ENCODE data around the gene CYB5A.

Gene CYB5A

DNA sequence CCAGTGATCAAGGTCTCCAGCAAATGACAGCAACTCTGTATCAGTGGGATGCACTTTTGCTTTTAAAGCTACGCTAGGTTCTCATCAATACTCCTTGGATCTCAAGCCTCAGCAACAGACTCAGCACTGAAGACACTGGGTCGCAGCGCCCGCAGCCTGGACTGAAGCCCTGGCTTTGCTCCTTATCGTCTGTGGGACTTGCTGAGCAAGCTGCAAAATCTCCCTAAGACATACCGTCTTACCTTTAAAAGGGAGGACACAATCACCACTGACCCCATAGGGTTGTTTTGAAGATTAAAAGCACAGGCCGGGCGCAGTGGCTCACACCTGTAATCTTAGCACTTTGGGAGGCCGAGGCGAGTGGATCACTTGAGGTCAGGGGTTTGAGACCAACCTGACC lies 8.1 kb downstream of the CYB5A start:
- TF ChIP-seq FOXM1 (IDR thresholded peaks at IDR 0.05; ENCODE audit: borderline replicate concordance, low read depth) = no peak

DNA sequence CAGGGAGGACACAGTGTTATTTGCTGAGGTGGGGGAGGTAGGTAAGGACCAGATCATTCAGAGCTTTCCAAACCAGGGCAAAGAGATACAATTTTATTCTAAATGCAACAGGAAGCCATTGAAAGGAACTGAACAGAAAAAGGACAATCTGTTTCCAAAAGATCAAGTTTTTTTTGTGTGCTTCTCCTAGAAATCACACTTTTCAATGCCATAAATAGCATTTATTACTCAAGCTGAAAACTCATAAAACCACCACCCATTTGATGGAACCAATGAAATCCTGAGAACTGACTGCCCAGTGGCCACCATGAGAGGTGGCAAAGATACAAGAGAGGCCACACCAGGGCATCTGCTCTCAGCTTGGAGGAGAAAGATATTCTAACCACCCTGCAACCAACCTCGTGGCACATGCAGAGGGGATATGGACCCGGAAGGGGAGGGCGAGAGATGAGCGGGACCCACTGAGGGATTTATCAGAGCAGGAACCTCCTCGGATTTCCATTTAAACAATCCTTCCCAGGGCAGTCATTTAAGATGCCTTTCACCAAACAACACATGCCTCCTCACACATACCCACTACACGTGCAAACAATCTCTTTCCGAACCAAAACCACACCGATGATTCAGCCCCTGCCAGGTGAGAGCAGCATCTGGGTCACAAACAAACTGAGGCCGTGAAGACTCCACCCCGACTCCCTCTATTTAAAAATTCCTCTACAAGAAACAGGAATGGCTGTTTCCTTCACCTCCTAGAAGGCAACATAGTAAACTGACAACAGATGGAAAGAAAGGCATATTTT lies 8.8 kb downstream of the CYB5A start:
- TF ChIP-seq, protein P1, sequence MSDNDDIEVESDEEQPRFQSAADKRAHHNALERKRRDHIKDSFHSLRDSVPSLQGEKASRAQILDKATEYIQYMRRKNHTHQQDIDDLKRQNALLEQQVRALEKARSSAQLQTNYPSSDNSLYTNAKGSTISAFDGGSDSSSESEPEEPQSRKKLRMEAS (IDR thresholded peaks at IDR 0.05) = no peak
- 0 out of 2 replicates have a peak, but pooled peaks have one; percentile 9 for TF ChIP-seq TCF12 (IDR thresholded peaks at IDR 0.05; ENCODE audit: low read depth)

DNA sequence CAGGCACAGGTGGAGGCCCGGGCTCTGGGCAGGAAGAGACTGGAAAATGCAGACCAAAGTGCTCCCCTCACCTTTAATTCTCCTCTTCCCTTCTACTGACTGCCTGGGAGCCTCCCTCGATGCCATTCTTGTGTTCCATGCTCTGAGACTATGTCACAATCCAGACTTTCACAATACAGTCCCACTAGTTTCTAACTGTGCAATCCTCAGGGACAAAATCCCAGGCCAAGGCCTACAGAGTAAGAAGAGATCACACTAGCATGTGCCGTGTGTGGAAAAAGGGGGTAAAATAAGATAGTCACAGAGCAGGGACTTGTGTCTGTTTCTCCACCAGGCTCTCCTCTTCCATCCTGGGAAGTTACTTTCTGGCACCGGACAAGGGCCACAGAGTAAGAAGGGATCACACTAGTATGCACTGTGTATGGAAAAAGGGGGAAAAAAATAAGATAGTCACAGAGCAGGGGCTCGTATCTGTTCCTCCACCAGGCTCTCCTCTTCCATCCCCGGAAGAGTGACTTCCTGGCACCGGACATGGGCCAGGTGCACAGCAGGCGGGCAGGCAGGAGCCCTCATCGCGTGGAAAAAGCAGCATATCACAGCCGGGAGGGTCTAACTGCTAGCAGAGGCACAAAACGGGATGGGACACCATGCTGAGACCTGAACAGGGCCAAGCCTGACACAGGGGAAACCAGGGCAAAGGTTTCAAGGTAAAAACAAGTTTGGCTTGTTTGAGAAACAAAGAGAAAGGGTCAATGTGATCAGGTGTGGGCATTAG lies 9.6 kb downstream of the CYB5A start:
- TF ChIP-seq YY1 (IDR thresholded peaks at IDR 0.05; ENCODE audit: low read depth) = no peak
- no peak for TF ChIP-seq FOXM1 (IDR thresholded peaks at IDR 0.05; ENCODE audit: borderline replicate concordance, low read depth)
- peak; percentile 52; the same call in 1 of the 2 replicates for TF ChIP-seq NFIC (IDR thresholded peaks at IDR 0.05)
- TF ChIP-seq EGR1 (IDR thresholded peaks at IDR 0.05) = no peak
- no peak; the same call in 1 of the 2 replicates for TF ChIP-seq TAF1 (IDR thresholded peaks at IDR 0.05; ENCODE audit: low read depth)
- TF ChIP-seq ZBTB7A (IDR thresholded peaks at IDR 0.05; ENCODE audit: low read depth) = no peak
- peak; percentile 43; the same call in 1 of the 2 replicates for TF ChIP-seq TCF12 (IDR thresholded peaks at IDR 0.05; ENCODE audit: low read depth)
- TF ChIP-seq, protein P2, sequence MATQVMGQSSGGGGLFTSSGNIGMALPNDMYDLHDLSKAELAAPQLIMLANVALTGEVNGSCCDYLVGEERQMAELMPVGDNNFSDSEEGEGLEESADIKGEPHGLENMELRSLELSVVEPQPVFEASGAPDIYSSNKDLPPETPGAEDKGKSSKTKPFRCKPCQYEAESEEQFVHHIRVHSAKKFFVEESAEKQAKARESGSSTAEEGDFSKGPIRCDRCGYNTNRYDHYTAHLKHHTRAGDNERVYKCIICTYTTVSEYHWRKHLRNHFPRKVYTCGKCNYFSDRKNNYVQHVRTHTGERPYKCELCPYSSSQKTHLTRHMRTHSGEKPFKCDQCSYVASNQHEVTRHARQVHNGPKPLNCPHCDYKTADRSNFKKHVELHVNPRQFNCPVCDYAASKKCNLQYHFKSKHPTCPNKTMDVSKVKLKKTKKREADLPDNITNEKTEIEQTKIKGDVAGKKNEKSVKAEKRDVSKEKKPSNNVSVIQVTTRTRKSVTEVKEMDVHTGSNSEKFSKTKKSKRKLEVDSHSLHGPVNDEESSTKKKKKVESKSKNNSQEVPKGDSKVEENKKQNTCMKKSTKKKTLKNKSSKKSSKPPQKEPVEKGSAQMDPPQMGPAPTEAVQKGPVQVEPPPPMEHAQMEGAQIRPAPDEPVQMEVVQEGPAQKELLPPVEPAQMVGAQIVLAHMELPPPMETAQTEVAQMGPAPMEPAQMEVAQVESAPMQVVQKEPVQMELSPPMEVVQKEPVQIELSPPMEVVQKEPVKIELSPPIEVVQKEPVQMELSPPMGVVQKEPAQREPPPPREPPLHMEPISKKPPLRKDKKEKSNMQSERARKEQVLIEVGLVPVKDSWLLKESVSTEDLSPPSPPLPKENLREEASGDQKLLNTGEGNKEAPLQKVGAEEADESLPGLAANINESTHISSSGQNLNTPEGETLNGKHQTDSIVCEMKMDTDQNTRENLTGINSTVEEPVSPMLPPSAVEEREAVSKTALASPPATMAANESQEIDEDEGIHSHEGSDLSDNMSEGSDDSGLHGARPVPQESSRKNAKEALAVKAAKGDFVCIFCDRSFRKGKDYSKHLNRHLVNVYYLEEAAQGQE (IDR thresholded peaks at IDR 0.05; ENCODE audit: low read depth) = no peak
- no peak for TF ChIP-seq TEAD4 (IDR thresholded peaks at IDR 0.05)
- TF ChIP-seq, protein P3, sequence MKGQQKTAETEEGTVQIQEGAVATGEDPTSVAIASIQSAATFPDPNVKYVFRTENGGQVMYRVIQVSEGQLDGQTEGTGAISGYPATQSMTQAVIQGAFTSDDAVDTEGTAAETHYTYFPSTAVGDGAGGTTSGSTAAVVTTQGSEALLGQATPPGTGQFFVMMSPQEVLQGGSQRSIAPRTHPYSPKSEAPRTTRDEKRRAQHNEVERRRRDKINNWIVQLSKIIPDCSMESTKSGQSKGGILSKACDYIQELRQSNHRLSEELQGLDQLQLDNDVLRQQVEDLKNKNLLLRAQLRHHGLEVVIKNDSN (IDR thresholded peaks at IDR 0.05) = no peak
- no peak for TF ChIP-seq RAD21 (IDR thresholded peaks at IDR 0.05; ENCODE audit: low read depth)
- TF ChIP-seq CREB1 (IDR thresholded peaks at IDR 0.05; ENCODE audit: low read depth) = no peak
- TF ChIP-seq CEBPB (IDR thresholded peaks at IDR 0.05) = no peak; the same call in 1 of the 2 replicates
- TF ChIP-seq, protein P1 (IDR thresholded peaks at IDR 0.05) = peak; percentile 55
- peak; percentile 46; the same call in 1 of the 2 replicates for TF ChIP-seq EP300 (IDR thresholded peaks at IDR 0.05; ENCODE audit: borderline replicate concordance)

DNA sequence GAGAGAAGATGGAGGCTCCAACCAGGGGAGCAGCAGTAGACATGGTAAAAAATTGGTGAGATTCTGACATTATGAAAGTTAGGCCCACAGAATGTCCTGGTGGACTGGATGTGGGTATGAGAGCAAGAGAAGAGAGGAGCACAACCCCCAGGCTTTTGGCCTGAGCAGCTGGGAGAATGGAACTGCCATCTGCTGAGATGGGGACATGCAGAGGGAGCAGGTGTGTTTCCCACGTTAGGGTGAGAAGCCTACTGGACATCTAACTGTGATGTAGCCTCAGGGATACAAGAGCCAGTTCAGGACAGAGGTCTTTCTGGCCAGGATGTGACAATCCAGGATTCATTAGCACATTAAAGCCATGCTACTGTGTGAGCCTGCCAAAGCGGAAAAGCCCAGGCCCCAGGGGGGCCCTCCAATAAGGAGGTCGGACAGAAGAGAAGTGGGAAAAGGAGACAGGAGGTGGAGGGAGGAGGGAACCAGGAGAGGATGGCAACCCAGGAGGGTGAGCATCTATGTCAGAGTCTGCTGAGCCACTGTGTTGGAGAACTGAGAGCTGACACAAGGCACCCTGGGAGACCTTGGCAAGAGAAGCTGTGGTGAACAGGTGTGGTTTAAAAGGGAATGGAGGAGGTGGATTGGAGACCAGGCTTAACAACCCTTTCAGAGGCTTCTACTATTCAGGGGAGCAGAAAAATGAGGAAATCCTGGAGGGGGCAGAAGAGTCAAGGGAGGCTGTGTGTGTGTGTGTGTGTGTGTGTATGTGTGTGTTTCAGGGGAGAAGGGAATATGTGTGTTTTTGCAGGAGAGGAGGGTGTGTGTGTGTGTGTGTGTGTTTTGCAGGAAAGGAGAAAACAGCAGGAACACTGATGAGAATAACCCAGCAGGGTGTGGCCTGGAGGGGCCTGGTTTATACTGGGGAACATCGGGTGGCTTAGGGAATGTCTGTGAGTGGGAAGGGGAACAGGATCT lies 10.5 kb downstream of the CYB5A start:
- TF ChIP-seq TCF12 (IDR thresholded peaks at IDR 0.05; ENCODE audit: low read depth) (no peak), FOXM1 (IDR thresholded peaks at IDR 0.05; ENCODE audit: borderline replicate concordance, low read depth) (no peak), EGR1 (IDR thresholded peaks at IDR 0.05) (no peak), TAF1 (IDR thresholded peaks at IDR 0.05; ENCODE audit: low read depth) (no peak), RAD21 (IDR thresholded peaks at IDR 0.05; ENCODE audit: low read depth) (no peak), CREB1 (IDR thresholded peaks at IDR 0.05; ENCODE audit: low read depth) (no peak), EP300 (IDR thresholded peaks at IDR 0.05; ENCODE audit: borderline replicate concordance) (no peak), NFIC (IDR thresholded peaks at IDR 0.05) (no peak)
- TF ChIP-seq, protein P2 (IDR thresholded peaks at IDR 0.05; ENCODE audit: low read depth) = no peak
- TF ChIP-seq, protein P3 (IDR thresholded peaks at IDR 0.05) = no peak

DNA sequence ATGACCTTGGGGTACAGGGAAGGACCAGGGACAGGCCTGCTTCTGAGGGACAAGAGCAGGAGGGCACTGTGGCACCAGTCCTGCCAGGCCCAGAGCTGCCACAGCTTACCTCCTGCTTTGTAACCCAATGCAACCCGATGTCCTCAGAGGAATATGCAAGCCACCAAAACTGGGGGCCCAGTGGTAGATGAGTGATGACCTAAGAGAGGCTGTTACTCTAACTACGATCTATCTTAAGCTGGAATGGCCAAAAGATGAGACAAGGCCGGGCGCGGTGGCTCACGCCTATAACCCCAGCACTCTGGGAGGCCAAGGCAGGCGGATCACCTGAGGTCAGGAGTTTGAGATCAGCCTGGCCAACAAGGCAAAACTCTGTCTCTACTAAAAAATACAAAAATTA lies 12.8 kb downstream of the CYB5A start:
- TF ChIP-seq, protein P2 (IDR thresholded peaks at IDR 0.05; ENCODE audit: low read depth) = no peak

All from Ishikawa (cell line).